Activated CD8-positive, alpha-beta memory T cell treated with anti-CD3 and anti-CD28 coated beads for 1 hour (primary cell): ENCODE results near the gene GAS2L2.
A peak's percentile ranks its signal among the peaks of the same experiment; 100 is the strongest.

Experiments
- DNase-seq, 2 donors: peaks; one replicate each; pipeline ENCODE4 v3.0.0-alpha.2; 2020; ENCODE audit warnings: low read depth in 1 of 2; ENCODE audit errors: extremely low read depth in 1 of 2

GAS2L2 gene

DNA sequence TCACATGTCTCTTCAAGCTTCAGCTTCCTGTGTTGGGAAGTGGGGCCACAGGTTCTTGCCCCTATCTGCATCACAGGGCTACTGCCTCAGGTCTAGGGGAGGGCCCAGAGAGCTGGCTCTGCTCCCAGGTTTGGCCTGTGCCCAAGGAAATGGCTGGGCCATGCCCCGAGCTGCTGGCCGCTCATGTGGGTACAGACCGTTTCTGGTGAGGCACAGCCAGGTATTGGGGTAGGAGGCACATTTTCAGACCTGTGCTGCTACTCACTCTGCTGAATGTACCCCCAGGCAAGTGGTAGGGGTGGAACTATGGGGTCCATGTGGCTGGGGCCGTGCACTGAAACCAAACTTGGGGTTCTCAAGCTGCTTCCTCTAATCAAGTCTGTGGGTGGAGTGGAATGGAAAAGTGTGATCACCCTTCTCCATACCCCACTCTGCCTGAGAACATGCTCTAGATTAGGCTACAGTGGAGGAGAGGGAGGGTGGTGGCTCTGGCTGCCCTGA lies 4.6 kb downstream of the GAS2L2 start:
- no peak for DNase-seq

- DNase-seq, result peak; percentile 48 to 64
These were observed 5.5 kb downstream of the GAS2L2 start for GRCh38 chr17:35747540-35748017.

GRCh38 chr17:35745749-35746320 lies 7.2 kb downstream of the GAS2L2 start:
- no peak for DNase-seq

DNA sequence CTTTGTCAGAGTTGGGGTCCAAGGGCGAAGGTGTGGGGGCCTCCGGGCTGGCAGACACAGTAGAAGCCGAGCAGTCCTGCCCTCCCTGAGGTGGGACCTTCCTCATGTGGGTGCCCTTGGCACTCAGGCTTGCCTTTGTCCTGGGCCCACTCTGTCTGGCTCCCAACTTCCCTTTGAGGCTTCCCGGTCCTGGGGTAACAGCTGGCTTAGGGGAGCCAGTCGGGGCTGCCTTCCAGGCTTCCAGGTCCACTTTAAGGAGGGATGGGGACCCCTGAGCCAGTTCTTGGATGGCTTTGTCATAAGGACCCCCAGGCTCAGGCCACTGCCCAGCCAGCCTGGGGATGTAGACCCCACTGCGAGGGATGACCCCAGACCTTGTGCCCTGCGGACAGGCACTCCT lies 7.8 kb downstream of the GAS2L2 start:
- DNase-seq, result no peak

DNA sequence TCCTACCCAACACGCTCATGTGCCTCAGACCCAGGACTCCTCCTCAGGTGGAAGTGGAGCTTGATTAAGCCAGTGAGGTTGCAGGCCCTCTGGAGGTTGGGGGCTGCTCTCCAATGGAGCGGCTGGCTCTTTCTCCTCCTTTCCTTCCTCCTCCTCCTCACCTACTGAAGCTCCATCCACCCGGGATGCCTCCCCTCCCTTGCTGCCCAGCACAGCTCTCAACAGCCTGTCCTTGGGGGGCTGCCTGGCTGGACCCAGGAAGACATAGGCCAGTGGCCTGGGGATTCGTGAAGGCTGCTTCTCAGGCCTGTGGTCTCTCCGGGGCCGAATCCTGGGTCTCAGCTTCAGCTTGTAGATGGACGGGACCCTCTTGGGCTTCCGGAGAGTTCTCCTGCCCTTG lies 8.2 kb downstream of the GAS2L2 start:
- DNase-seq, result no peak

DNA sequence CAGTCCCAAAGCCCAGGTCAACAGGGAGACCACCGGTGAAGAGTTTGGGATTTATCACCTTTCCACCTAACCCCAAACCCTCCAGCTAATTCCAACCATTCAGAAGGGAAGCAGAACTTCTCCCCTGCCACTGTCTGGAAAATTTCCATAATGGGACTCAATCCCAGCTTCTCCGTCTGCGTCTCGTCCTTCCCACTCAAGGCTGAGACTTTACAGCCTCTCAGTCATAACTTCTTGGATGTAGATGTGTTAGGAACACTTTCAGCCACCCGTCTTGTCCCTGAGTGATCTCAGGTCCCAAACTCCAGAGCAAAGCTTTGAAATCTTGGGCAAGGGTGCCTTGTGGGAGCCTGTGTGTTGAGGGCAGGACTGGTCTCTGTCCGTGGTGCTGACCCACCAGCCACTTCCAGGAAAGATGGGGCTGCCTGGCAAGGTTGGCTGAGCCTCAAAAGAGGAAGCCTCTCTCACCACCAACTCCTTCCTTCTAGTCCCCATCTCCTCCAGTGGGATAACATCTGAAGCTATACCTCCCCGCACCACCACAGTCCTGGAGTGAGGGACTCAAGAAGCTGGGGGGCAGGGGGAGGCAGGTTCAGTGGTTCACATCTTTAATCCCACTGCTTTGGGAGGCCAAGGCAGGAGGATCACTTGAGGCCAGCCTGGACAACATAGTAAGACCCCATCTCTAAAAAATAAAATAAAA lies 9.3 kb downstream of the GAS2L2 start:
- no peak for DNase-seq

GRCh38 chr17:35742896-35743477 lies 10.1 kb downstream of the GAS2L2 start:
- no peak for DNase-seq

DNA sequence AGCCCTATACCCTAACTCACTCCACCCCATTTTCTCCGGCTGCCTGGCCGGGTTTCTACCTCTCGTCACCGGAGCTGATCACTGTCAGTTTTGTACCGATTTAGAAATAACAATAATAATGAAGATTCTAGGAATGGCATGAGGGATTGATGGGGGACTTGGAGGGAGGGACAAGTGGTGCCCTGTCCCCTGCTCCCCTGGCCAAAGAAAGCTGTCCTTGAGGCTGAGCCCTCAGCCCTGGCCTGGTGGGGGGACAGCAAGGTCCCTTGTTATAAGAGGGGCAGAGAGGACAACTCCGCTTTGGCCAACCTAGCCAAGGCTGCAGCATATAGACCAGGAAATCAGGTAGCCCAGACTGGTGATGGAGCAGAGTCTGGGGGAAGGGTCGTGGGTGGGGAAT lies 10.5 kb downstream of the GAS2L2 start:
- DNase-seq, result no peak

DNA sequence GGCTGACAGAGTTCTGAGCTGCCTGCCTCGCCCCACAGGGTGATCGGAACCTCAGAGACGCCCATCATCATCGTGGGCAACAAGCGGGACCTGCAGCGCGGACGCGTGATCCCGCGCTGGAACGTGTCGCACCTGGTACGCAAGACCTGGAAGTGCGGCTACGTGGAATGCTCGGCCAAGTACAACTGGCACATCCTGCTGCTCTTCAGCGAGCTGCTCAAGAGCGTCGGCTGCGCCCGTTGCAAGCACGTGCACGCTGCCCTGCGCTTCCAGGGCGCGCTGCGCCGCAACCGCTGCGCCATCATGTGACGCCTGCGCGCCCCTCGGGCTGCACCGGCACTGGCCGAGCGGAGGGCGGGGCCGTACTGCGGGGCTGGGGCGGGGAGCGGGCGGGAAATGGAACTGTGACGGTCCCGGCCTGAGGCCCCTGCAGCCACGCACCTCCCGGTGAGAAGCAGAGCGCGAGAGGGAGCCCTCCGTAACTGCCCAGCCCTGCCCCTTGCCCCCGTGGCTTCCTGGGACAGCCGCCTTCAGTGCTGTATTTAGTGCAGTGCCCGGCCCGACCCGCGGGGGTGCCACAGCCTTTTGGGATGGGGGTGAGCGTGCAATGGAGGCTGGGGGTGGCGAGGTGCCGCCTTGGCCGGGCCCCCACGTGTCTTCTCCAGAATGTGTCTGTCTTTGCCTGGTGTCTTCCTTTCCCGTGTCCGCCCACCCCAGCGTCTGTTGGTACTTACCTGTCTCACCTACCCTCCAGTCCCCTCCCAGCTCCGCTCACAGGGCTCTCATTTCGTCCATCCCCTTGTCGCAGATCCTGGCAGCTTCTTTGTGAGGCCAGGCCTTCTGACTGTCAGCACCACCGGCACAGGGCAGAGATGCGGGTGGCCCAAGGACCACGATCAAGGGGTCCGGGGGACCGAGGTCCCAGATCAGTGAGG lies 11.8 kb downstream of the GAS2L2 start:
- DNase-seq, result no peak

DNA sequence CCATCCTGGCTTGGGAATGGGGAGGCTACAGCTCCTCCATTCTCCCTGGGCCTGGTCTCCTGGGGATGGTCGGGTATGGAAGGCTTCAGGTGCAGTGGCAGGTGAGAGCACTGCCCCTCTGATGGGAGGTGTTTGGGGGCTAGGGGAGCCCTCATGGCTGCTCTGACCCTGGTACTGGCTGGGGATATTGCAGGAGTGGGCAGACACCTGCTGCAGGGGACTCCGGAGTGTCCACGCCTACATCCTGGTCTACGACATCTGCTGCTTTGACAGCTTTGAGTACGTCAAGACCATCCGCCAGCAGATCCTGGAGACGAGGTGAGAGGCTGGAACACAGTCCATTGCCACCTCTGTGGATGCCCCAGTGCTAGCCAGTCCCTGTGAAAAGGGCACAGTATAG lies 12.8 kb downstream of the GAS2L2 start:
- no peak for DNase-seq

DNA sequence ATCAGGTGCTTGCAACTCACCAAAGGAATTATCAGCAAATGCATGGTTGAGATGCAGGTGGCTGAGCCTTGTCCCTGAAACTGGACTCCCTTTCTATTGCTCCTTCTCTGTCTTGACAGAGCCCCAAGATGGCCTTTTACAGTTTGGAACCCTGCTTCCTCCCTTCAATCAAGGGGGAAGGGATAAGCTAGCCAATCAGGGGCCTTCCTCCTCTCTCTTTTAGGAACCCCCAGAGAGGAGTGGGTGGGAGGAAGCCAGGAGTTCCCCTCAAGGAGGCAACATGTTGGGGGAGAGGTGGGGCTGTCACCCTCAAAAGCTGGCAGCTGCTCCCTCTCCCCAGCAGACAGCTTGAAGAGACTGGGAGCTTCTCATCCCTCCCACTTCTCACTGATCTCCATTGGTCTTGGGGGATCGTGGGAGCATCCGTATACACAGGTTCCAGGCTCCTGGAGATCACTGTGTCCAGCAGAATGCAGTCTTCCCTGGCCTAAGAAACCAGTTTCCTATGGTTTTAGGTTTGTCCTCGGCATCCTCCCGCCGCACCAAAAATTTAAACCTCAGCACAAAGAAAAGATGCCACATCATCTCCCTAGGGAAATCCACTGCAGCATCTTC lies 14.4 kb downstream of the GAS2L2 start:
- no peak for DNase-seq

- DNase-seq, result no peak
These were observed 16.8 kb downstream of the GAS2L2 start for GRCh38 chr17:35736236-35736635.

GRCh38 chr17:35735036-35735805 lies 17.8 kb downstream of the GAS2L2 start:
- no peak for DNase-seq

- no peak for DNase-seq
These were observed 18.6 kb downstream of the GAS2L2 start for GRCh38 chr17:35734396-35734795.

GRCh38 chr17:35733366-35733765 lies 19.7 kb downstream of the GAS2L2 start:
- DNase-seq, result no peak

DNA sequence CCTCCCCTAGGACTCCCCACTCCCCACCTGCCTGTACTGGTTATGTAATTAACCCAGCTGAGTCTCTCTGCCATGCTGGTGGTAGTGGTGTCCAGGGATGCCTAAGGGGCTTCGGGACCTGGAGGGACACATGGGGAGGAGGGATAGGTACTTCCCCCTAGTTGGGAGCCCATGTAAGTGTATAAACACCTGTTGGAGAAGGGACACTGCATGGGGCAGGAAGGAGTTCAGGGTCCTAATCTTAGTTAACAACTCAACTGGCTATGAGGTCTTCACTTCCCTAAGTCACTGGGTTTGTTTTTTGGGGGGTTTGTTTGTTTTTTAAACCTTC lies 20.3 kb downstream of the GAS2L2 start:
- DNase-seq, result no peak

- DNase-seq, result no peak
These were observed 20.9 kb downstream of the GAS2L2 start for GRCh38 chr17:35731917-35732805.

- peak in 1 of 2 donors; percentile 32 for DNase-seq
These were observed 21.7 kb downstream of the GAS2L2 start, which contains the start of gene RASL10B for GRCh38 chr17:35731239-35731916. Gene RASL10B, plus strand, starts transcription at chr17:35731639. Its CDS starts 3,546 bp downstream, at chr17:35735185.
